GM18508 (cell line): ENCODE results near the gene DHX8.

ENCODE experiments used
- ATAC-seq: cut with Tn5 transposase; IDR thresholded peaks from one replicate; pipeline ENCODE4 v1.9.1; 2021; ENCODE audit warnings: moderate number of reproducible peaks; ENCODE audit not compliant: insufficient read depth, unreplicated experiment

DHX8 gene

GRCh38 chr17:43543771-43544575, 60.2 kb downstream of the DHX8 start:
- no peak for ATAC-seq

- ATAC-seq = no peak
Observed at GRCh38 chr17:43545383-43545632, 61.5 kb downstream of the DHX8 start.

- ATAC-seq = no peak
Observed at GRCh38 chr17:43546319-43547188, 62.8 kb downstream of the DHX8 start, which contains the start of gene ETV4. Gene ETV4, minus strand, starts transcription at chr17:43546340. Its CDS starts 723 bp downstream, at chr17:43545617.

GRCh38 chr17:43547189-43547550, 63.4 kb downstream of the DHX8 start:
- no peak for ATAC-seq

GRCh38 chr17:43547659-43548256, 64.0 kb downstream of the DHX8 start:
- ATAC-seq = no peak

- ATAC-seq = no peak
Observed at GRCh38 chr17:43548689-43549379, 65.1 kb downstream of the DHX8 start.

- ATAC-seq = no peak
Observed at GRCh38 chr17:43549496-43549895, 65.7 kb downstream of the DHX8 start.

- no peak for ATAC-seq
Observed at GRCh38 chr17:43550754-43551153, 67.0 kb downstream of the DHX8 start.

GRCh38 chr17:43552229-43552837, 68.6 kb downstream of the DHX8 start:
- ATAC-seq = no peak

- no peak for ATAC-seq
Observed at GRCh38 chr17:43553573-43553972, 69.8 kb downstream of the DHX8 start.

GRCh38 chr17:43554857-43555256, 71.1 kb downstream of the DHX8 start:
- no peak for ATAC-seq

GRCh38 chr17:43556292-43556691, 72.5 kb downstream of the DHX8 start:
- ATAC-seq = no peak

GRCh38 chr17:43558805-43559160, 75.0 kb downstream of the DHX8 start:
- no peak for ATAC-seq

- ATAC-seq = no peak
Observed at GRCh38 chr17:43559161-43559816, 75.5 kb downstream of the DHX8 start.

- no peak for ATAC-seq
Observed at GRCh38 chr17:43560461-43561427, 77.0 kb downstream of the DHX8 start.

- no peak for ATAC-seq
Observed at GRCh38 chr17:43562679-43563599, 79.2 kb downstream of the DHX8 start.
